Stimulated activated CD8-positive, alpha-beta memory T cell treated with anti-CD3 and anti-CD28 coated beads, Interleukin-4, amount 100 ng/mL, for 1 hour (primary cell): ENCODE results near the gene ARMH3.

ENCODE experiments used
- DNase-seq, 2 donors: peaks; one replicate each; pipeline ENCODE4 v3.0.0-alpha.2; 2020; ENCODE audit warnings: low read depth in 2 of 2, low spot score in 1 of 2

The ARMH3 gene

DNA sequence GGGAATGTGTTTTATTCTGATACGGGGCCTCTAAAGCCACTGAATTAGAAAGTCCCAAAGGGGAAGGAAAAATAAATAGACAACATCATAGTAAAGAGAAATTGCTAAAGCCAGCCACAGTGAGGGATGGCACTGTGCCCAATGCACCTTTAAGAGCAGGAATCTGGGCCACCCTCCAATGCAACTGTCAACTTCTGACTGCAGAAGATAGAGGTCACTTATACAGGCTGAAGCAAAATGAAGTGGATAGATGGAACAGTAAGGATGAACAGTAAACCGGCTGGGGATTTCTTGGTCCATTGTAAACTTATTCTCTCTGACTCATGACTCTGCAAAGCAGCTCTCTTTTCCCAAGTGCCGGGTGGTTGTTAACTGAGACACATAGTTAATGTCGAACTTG is 158.3 kb downstream of the ARMH3 start:
- DNase-seq: no peak

DNA sequence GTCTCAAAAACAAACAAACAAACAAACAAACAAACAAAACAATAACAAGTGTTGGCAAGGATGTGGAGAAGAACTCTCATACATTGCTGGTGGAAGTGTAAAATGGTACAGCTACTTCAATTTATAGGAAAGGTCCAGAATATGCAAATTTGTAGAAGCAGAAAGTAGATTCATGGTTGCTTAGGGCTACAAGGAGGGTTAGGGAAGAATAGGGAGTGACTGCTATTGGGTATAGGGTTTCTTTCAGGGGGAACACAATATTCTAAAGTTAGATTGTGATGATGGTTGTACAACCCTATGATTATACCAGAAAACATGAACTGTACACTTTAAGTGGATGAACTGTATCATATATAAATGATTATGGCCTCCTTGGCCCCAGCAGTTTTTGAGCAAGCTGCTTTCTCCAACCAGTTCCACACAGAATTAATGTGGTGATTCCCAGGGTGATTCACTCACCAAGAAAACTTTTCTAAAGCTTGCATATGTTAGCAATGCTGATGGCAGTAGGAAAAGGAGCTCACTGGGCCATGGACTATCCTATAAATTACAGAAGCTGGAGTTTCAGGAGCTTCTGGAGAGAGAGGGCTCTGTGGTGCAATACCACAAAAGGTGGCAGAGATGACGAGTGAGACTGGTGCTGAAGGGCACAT is 159.6 kb downstream of the ARMH3 start:
- DNase-seq: no peak

DNA sequence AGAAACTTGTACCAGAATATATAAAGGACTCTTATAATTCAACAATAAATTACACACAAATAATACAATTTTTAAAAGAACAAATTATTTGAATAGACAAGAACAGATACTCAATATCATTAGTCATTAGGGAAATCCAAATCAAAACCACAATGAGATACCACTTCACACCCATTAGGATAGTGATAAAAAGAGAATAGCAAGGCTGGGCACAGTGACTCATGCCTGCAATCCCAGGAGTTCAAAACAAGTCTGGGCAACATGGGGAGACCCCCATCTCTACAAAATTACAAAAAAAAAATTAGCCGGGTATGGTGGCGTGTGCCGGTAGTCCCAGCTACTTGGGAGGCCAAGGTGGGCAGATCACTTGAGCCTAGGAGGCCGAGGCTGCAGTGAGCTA is 160.2 kb downstream of the ARMH3 start:
- DNase-seq: no peak

DNA sequence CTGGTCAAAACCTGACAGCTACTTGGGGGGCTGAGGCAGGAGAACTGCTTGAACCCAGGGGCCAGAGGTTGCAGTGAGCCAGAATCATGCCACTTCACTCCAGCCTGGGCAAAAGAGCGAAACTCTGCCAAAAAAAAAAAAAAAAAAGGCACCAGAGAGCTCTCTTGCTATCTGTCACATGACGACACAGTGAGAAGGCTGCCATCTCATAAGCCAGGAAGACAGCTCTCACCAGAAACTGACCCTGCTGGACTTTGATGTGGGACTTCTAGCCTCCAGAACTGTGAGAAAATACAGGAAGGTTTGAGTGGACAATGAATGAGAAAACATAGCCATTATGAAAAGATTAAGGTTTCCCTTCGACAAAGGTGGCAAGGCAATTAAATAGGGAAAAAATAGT is 161.2 kb downstream of the ARMH3 start:
- DNase-seq: no peak

DNA sequence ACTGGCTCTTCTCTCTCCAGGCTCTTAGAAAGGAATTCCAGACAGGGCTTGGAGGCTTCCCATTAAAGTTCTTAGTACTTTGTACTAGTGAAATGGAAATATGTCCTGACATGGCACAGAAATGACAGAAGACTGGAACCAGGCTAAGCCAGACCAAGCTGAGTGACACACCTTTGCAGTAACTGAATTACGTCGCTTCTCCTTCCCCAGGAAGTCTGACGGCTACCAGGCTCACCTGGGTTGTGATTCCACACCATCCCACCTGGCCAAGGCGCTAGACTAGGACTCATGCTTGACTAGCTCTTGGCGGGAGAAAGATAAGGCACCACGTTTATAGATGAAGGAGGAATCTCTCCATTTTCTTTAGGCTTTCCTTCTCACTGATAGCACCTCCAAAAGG is 161.7 kb downstream of the ARMH3 start:
- no peak for DNase-seq

DNA sequence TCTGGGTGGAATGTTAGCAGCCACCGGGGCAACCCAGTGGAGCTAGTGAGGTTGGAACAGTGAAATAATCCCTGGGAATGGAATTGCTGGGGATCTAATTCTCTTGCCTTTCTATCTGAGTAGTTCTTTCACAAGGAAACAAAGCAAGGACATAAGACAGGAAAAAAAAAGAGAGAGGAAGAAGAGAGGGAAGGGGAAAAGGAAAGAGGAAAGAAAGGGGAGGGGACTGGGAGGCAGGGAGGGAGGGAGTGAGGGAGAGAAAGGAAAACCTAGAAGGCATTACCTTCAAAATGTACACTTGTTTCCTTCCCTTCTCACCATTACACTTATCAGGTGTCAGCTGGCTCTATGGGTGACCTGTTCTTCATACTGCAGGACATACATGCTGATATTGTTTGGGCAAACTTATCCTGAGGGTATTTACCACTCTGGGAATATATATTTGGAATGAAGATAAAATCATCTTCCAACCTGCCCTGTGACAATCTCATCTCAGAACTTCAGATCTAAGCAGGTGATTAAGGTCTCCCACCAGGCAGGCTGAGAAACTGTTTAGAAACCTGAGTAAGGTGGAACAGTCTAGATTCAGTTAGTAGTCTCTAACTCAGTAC is 162.4 kb downstream of the ARMH3 start:
- no peak for DNase-seq

DNA sequence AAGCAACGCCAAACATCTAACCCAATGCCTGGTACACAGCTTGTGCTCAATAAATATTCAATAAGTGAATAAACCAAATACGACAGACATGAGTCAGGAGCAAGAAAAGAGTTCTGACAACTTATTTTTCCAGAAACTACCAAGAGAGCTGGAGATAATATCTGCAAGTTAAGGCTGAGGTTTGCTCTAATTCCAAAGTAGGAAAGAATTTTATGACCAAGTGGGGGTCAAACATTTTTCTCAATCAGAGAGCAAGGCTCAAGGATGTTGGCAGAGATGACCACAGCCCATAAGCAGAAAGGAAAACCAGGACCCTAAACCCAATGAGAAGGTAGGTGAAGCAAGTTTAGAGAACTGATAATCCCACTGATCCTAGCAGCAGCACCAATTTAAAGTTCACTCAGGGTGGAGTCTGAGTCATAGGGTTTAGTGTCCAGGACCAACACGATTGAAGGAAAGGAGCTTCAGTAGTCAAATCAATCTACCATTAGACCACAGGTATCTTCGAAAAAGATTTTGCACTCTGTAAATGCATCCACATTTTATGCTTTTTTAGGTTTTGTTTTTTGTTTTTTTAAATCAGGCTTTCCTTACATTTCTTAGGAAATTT is 163.1 kb downstream of the ARMH3 start:
- no peak for DNase-seq

DNA sequence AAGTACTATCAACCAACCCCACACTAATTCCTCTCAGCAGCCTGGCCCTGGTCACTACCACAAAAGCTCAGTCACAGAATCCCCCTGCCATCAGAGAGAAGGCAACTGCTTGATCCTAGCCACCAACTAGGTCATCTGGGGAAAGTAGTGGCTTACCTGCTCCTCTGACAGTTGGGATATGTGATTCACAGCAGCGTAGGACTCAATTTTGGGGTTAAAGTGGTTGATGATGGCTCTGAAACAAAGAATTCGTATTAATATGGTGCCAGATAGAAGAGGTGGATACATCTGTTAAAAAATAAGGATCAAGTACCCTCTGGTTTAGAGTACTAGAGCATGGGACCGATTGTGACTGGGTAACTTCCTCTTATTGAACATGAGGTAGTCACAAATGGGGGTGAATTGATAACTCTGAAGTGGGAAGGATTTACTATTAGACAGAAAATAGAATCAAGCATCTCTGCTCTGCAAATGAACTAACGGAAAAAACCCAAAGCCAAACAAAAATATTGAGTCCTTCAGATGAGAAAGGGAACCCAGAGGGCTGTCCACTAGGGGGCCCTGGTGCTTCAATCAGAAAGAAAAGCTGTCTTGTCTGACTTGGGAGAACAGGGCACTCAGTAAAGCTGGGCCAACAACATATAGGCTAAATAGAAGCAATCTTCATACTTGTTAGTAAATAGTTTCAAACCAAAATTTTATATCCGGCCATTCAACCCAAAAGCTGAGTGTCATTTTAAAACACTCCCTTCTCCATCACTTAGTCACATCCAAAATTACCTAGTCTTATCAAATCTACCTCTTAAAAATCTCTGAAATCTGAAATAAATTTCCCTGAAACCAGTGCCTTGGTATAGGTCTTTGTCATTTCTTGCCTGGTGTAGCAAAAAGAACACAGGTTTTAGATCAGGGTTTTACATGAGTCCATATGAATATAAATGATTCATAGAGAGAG is 166.4 kb downstream of the ARMH3 start:
- DNase-seq: peak; percentile 21 to 39

DNA sequence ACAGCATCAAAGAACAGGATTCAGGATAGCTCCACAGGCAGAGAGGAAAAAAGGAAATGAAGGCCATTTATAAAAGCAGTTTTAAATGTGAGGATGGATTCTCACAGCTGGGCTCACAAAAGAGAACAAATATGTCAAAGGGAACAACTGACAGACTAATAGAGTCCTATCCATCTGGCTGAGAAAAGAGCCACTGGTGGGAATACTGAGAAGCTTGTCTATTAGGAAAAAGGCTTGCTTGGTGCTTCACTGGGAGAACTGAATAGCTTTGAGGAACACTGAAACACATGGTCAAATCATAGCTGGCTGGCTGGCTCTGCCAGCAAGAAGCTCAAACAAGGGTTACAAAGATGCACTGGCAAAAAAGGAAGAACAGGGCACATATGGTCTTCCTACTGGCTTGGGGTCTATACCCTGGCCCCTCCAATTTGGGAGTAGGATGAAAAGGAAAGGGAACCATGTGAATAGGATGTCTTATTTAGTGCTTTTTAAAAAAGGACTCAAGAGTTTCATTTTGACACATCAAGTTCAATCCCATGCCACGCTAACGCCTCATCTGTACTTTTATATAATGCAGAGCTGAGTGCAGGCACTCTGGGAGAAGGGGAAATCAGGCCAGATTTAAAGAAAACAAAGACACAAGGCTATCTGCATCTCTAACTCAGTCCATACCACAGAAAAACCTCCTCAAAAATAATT is 167.6 kb downstream of the ARMH3 start:
- no peak for DNase-seq

DNA sequence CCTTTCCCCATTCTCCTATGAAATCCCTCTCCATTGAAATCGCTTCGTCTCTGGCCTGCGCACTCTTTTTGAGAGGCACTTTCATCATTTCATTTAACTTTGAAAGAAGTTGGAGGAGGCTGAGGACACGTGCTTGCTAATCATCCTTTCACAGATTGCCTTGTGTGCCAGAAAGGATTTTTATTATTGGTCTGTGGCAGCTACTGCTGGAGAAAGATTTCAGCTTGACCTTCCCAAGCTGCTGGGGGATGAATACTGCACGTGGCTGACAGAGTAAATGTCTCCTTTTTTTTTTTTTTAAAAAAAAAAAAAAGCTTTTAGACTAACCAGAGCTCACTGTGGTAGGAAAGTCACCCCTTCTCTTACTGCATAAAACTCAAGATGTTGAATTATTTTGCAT is 168.2 kb downstream of the ARMH3 start:
- no peak for DNase-seq

DNA sequence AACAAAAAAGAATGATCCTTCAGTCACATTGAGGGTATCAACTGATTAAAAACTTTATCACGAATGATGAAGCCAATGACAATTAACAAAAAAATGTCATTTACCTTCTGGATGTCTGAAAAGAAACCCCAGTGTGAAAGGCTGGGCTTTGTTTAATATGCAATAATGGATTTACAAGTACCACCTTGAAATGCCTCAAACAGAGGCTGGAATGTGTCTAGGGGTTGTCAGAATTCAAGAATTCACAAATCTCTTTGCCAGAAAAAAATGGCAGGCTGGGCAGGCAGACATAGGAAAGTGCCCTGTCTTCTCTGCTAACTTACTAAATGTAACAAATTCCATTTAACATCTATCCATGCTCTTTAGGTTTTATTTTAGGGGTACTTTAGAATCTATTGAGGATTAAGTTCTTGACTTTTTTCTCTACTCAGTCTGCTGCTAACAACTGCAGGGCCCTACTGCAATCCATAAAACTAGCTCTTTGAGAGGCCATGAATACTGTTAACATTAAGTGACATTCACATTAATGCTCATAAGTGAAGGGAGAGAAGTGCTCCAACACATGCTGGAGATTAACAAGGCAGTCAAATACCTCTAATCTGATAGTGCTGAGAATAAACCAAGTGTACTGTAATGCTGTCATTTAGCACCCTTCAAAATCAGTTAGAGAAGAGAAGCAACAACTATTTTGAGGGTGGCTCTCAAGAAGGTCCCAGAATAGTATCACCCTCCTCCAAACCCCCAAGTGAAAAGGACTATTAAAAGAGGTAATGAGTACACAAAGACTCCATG is 169.3 kb downstream of the ARMH3 start:
- DNase-seq: no peak

DNA sequence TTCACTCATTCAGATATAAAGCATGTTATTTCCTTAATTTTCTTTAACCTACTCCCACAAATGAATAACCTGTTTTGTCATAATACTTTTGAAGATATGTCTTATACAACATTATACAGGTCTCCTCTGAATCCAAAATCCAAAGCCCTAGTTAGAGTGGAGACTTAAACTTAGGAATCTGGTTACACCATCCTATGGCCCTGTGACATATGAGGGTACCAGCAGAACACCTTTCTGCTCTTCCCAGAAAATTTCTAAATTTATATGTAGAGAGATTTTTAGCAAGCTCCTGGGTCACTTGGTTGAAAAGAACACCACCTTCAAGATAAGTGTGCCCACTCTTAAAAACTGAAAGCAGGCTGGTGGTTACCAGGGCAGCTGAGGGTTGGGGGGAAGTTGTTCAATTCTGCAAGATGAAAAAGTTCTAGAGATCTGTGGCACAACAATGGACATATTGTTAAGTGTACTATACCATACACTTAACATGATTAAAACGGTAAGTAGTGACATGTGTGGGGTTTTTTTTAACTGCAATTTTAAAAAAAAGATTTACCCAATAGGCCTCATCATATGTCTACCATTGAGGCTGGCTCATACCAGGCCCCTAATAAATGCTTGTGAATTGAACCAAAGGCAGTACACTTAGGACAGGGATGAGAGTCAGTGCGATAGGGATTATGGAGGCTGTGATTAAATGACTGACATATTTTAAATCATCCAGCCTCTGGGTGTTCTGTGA is 174.8 kb downstream of the ARMH3 start:
- DNase-seq: no peak

DNA sequence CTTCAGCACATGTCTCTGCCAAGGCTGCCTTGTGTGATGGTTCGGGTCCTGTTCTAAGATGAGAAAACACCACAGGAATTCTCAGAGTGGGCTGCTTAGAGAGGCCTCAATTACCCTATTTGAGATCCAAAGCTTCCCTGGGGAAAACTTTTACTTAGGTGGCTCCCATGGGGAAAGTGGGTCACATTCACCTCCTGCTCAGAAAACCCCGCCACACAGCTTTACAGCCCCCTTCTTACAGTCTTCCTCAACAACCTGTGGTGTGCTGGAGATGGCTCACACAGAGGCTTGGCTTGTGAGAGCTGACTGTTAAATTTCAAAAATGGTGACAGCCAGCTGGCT is 175.8 kb downstream of the ARMH3 start:
- DNase-seq: no peak

DNA sequence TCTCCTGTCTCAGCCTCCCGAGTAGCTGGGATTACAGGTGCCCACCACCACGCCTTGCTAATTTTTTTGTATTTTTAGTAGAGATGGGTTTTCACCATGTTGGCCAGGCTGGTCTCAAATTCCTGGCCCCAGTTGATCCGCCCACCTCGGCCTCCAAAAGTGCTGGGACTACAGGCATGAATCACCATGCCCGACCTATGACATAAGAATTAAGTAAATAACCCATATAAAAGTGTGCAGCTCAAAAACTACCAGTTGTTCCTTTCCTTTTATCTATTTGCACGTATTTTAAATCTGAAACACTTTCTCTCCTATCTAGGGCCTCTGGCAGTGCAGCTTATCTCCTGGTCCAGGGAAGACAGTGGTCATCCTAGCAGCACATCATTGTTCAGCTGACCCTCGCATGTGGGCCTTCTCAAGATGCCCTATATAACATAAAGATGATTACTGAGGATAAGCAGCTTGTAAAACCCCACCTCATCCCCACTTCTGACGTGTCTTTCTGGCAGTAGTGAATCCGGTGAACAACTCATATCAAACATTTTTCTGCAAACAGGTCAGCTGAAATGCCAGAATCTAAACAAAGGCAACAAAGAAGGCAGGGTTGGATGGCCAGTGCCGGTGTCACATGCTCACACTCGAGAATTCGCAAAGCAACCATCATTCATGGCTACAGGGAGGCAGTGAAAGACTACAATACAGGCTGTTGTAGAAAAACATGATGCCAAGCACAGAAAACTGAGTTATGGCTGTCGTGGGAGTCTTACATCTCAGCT is 176.3 kb downstream of the ARMH3 start:
- DNase-seq: no peak

DNA sequence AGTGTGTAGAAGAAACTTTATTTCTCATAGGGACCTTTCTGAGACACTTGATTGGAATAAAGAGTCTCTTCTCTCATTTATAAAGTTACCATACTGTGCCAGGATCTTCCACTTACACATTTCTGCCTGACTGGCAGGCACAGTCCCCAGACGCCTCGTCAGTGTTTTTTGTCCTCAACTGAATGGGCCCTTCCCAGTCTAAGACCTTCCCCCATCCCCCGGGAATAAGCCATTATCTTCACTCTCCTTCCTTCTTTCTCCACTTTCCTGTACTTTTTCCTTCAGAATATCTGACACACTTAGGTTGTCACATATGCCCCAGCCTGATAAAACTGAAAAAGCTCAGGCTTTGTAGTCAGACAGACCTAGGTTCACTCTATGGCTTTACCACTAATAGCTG is 177.1 kb downstream of the ARMH3 start:
- DNase-seq: no peak

DNA sequence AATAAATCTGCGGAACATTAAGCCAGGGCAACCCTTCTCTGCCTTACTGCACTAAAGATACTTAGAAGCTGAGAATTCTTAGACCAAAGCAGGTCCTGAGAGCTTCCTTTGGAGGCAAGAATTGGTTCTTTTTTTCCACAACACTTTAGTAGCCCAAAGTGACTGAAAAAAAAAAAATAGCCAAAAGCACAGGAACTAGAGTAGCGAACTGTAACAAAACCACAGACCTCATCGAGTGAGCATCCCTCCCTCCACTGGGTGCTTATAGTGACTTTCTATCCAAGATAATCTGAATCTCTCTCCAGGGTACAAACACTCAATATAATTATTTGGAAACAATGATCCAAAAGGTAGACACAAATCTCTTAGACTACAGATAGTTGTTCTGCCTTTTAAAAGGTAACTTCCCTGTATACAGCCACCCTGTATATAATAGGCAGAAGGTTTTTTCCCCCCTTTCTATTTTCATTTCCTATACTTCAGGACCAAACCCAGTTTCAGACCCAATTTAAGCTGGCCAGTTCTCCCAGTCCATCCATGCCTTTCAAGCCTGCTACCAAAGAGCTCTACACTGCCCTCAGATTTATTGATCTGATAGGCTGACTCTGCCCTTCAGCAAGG is 180.8 kb downstream of the ARMH3 start:
- no peak for DNase-seq

DNA sequence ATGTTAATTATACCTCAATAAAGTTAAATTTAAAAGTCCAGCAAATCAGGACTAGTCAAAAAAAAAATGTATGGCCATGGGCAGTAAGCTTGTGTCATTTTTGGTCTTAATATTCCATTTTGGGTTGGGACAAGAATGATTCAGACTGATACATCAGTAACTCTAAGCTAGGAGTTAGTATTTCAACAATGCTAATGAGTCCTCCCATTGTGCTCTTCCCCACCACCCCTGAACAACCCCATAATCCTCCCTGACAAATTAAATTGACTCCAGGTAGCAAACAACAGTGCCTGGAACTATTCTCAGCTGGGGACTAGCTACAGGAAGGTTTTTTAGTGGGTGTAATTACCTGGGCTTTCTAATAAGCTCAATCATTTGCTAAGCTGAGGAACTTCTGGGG is 181.7 kb downstream of the ARMH3 start:
- no peak for DNase-seq

DNA sequence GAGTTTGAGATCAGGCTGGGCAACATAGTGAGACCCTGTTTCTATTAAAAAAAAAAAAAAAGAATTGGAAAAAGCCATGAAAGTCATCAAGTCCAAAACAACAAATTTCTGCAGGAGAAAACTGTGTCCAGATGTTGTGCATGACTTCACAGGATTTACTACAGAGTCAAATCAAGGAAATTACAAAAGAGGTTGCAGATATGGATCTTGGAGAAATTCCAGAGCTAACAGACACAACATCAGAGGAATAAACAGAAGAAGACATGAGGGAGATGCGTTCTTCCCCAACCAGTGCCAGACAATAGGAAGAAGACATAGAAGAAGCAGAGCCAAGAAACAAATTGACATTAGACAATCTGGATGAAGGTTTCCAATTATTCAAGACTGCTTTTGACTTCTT is 188.0 kb downstream of the ARMH3 start:
- DNase-seq: no peak

DNA sequence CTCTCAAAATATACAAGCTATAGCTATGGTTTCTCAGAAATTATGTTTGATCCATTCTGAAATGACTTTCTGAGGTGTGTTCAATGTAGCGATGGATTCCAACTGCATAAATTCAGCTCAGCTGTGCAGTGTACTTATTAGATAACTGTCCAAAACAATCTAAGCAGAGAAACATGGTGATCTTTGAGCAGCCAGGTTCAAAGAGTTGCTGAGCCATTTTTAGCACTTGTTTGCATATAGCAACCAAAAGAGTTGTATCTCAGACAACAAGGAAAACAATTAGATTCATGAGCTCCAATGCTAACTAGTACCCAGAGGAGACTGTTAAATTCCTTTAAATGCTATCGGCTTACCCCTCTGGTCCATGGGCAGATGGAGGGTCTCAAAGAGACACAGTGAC is 196.4 kb downstream of the ARMH3 start:
- DNase-seq: no peak
